Erythroblast (primary cell): ENCODE measurements around the gene MED14.
"Not testable (repeated sequence)": the region's sequence is repeated elsewhere in the genome, so short reads cannot be mapped to it uniquely, and the experiment has no call there.

Experiments used
- DNase-seq, 2 experiments: peaks; one replicate each; lab custom pipeline; 2025; lab: John Stamatoyannopoulos, UW
- GATA1 ChIP-seq: IDR thresholded peaks from 2 replicates; pipeline ENCODE4 v1.6.1; 2011; ENCODE audit warnings: low read depth, mild to moderate bottlenecking, control low read depth, low read length, moderate library complexity
- POLR2A ChIP-seq: IDR thresholded peaks from 2 replicates; pipeline ENCODE4 v1.6.1; 2011; ENCODE audit warnings: mild to moderate bottlenecking, low read length

The MED14 gene

GRCh38 chrX:40735325-40736169, at the start of gene MED14:
TSS of gene MED14 (minus strand) at chrX:40735542. CDS start at chrX:40735412, 130 bp downstream.
- DNase-seq: peak; percentile 91 to 95
- TF ChIP-seq POLR2A (peak; percentile 67), GATA1 (no peak)

- no peak for DNase-seq
- no peak for TF ChIP-seq GATA1
- no peak for TF ChIP-seq POLR2A
Observed at GRCh38 chrX:40784516-40785151, 49.3 kb upstream of the MED14 start.

DNA sequence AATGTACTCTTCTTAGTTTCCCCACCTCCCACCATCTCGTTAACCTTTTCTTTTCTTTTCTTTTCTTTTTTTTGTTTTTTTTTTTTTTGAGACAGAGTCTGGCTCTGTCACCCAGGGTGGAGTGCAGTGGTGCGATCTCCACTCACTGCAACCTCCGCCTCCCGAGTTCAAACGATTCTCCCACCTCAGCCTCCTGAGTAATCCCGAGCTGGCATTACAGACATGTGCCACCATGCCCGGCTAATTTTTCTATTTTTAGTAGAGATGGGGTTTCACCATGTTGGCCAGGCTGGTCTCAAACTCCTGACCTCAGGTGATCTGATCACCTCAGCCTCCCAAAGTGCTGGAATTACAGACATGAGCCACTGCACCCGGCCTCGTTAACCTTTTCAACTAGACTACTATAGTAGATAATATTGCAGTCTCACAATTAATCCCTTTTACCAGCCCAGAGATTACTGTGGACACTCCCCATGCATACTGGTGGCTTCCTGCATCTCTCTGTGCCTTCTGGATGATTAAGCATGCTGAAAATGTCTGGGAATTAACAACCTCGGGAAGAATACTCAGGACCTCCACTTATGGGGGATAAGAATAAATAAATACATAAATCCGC, 47.4 kb upstream of the MED14 start:
- not testable (repeated sequence) for DNase-seq

GRCh38 chrX:40780951-40781350, 45.6 kb upstream of the MED14 start:
- no peak for DNase-seq
- TF ChIP-seq POLR2A (no peak), GATA1 (no peak)

- DNase-seq: no peak
- TF ChIP-seq POLR2A (no peak), GATA1 (no peak)
Observed at GRCh38 chrX:40780082-40780481, 44.7 kb upstream of the MED14 start.

- no peak for TF ChIP-seq POLR2A
- DNase-seq: no peak
Observed at GRCh38 chrX:40778861-40779575, 43.7 kb upstream of the MED14 start.

GRCh38 chrX:40773809-40774208, 38.5 kb upstream of the MED14 start:
- TF ChIP-seq POLR2A: no peak
- TF ChIP-seq GATA1: no peak
- no peak for DNase-seq

GRCh38 chrX:40773188-40773587, 37.8 kb upstream of the MED14 start:
- DNase-seq: no peak
- TF ChIP-seq POLR2A: no peak
- TF ChIP-seq GATA1: no peak

DNA sequence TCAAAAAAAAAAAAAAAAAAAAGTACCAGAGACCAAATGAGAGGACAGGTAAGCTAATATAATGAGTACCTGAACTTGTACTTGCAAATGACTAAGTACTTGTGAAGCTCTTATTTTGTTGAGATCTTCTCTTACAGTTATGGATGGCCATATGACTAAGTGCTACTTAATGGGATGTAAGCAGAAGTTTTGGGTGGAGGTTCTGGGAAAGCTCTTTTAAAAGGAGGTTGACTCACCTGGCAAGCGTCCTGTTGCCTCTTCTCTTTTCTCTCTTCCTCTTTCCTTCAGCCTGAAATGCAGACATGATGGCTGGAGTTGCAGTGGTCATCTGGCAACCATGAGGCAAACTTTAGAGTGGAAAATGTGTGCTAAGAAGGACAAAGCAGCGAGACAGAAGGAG, 36.9 kb upstream of the MED14 start:
- no peak for DNase-seq
- TF ChIP-seq POLR2A (no peak), GATA1 (no peak)

DNA sequence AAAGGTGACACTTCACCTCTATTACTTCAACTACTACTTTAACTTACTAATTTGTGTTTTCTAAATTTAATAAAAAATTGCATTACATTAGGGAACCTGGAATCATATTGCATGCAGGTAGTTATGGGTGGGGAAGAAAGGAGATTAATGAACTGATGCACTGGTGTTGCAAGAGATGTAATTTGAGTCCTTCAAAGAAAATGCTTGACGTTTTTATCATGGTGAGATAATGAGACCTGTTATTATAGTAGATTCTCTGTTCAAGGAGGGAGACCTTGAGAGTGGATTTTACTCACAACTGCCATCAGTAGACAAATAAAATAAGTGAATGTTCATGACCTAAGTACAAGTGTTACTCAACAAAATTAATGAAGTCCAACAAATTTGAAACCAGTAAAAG, 26.4 kb upstream of the MED14 start:
- DNase-seq: no peak
- TF ChIP-seq GATA1: no peak
- TF ChIP-seq POLR2A: no peak

- TF ChIP-seq POLR2A (no peak), GATA1 (no peak)
- no peak for DNase-seq
Observed at GRCh38 chrX:40759374-40759773, 24.0 kb upstream of the MED14 start.

GRCh38 chrX:40757058-40757457, 21.7 kb upstream of the MED14 start:
- TF ChIP-seq POLR2A: no peak
- no peak for TF ChIP-seq GATA1
- DNase-seq: no peak

DNA sequence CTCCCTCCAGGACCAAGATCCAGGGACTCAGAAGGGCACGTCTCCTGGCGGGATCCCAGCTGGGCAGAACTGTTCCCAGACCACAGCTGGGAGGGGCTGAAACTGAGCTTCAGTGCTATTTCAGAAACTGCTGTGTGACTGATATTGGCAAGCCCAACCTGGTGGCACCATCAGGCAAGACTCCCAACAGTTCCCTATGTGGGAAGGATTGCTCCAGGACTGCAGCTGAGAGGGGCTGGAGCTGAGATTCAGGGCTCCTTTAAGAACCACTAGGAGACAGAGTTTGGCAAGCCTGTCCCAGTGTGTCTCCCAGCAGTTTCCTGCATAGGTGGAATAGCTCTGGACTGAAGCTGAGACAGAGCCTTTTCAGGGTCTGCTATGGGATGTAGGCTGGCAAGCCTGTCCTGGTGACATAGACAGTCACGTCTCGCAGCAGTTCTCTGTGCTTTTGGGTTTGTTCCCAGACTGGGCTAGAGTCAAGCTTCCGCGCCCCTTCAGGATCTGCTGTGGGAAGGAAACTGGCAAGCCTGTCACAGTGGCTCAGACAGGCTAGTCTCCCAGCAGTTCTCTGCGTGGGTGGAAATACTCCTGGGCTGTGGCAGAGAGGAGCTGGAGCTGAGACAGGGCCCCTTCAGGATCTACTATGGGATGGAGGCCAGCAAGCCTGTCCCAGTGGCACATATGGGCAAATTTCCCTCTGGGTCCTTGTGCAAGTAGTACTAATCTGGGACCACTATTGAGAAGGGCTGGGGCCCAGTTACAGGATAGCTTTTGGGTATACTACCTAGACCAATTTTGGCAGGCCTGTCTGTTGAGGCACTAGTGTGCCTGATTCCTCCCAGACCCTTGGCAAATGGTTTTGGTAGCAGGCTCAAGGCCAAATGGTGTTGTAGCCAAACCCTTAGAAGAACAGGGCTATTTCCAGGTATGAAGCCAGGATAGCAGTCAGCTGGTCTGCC, 20.2 kb upstream of the MED14 start:
- TF ChIP-seq GATA1: no peak
- TF ChIP-seq POLR2A: no peak
- DNase-seq: no peak
